ENCODE data around the gene NAALADL1.

NAALADL1 gene

DNA sequence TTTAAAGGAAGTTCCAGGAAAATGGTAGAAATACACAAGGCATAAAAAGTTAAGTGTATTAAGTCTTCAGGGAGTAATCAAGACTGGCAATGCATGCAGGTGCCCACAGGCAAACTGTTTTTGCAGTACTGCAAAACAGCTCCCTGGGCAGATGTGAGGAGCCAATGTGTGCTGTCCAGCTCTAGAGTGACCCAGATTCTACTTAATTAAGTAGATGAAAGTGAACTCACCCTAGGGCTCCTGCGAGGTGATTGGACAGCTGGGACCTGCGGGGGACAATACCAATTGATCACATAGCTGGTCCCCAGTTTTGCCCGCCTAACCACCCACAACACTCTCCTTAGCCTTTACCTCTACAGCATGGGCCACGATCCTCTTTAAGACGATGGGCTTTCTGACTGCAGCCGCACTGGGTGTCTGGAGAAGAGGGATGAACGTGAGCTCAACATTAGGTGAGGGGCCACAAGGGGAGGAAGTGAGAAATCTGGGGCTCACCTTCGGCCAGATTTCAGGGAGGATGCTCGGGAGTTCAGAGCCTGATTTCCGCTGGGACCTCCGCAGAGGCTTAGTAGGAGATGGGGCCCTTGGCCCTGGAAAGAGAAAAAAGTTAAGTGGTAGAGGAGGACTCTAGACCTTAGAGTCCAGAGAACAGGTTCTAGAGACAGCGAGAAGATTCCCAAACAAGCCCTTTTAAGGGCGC lies 24.9 kb upstream of the NAALADL1 start:
- no peak for DNase-seq (ENCODE audit: low spot score)

DNA sequence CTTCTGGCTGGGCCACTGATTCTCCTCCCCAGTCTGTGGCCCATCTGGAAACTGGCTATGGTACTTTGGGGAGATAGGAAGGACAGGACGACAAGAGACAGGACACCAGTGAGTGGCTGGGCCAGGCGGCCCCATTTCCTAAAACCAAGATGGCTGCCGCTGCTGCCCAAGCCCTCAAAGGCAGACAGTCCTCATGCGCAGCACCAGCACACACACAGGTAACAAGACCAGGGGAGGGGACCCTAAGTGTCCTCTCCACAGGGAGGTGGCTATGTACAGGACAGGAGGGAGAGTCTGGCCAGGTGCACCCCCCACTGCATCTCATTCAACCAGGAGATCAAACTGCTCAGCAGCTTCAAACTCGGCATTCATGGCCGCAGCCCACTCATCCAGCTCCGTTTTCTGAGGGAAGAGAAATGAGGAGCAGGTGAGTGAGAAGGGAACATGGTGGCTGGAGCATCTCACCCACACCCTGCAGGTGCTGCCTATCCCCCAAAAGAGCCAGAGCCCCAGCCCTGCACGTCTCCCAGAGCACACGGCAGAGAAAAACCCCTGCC lies 20.5 kb upstream of the NAALADL1 start:
- no peak for DNase-seq (ENCODE audit: low spot score)

DNA sequence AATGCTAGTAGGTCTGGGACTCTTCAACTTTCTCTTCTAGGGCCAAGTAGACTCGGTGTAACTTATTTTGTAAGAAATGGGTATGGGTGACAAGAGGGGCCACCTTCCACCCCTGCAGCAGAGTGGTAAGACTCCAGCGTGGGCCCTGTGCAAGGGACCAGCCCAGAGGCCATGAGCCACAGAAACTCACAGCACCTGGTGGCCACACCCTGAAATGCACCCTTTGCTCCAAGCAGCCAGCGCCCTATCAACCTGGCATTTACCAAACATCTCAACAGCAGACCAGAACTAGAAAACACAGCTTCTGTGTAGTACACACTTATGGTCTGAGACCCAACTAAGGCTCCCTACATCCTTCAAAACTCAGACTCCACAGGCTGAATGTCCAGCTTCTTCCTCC lies 19.8 kb upstream of the NAALADL1 start:
- DNase-seq (ENCODE audit: low spot score): peak; percentile 82

DNA sequence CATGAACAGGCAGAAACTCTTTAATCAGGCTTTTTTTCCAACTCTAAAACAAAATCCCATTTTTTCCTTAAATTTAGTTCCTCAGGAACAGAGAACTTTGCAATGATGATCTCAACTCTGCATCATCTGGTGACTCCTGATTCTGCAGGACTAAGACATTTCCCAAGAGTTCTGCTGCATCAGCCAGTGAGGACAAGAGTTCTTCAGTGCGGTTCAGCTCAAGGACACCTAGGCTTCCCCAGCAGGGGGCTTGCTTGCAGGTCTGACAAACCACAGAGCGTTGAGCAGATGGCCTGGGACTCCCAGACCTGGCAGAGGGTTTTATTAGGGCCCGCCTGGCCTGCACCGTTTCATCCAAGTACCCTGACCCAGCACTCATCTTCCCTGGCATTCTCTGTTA lies 19.1 kb upstream of the NAALADL1 start:
- peak; percentile 56 for DNase-seq (ENCODE audit: low spot score)

DNA sequence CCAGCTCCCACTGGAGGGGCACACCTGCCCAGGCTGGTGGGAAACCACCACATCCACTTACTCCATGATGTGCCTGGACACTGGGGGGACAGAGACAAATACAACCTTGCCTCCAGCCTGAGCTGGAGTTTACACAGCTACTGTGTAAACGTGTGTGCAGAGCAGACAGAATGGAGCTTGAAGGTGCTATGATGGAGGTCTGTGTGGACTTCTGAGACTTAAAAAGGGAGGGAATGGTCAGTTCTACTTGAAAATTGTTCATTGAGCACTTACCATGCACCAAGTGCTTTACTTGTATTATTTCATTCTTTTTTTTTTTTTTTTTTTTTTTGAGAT lies 14.2 kb upstream of the NAALADL1 start:
- no peak for DNase-seq (ENCODE audit: low spot score)

DNA sequence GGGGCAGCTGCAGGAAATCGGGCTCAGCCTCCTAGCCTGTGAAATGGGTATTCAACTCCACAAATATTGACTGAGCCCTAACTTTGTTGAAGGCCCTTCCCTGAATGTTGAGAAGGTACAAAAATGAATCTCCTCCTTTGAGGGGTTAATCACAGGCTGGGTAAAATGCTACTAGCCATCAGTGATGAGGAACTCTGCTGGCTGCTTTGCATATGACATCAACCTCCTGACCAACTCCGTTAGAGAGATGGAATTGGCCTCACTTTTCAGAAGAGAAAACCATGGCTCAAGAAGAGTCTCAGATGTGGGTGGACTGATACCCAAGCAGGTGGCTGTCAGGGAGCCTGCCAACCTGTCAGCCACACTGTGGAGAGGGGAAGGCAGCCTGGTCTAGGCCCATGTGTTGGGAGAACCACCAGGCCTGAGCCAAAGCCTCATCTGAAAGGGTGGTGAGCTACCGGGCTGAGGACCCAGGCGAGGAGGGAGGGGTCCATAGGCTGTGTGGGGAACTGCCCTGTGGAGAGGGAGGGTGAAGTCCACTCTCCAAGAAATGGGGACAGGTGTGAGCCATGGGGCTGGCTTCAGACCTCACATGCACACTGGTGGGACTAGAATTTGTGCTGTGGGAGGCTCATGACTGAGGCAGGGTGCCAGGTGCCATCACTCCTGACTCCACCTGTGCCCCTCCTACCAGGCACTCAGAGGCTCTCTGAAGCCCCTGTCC lies 13.7 kb upstream of the NAALADL1 start:
- no peak for DNase-seq (ENCODE audit: low spot score)

DNA sequence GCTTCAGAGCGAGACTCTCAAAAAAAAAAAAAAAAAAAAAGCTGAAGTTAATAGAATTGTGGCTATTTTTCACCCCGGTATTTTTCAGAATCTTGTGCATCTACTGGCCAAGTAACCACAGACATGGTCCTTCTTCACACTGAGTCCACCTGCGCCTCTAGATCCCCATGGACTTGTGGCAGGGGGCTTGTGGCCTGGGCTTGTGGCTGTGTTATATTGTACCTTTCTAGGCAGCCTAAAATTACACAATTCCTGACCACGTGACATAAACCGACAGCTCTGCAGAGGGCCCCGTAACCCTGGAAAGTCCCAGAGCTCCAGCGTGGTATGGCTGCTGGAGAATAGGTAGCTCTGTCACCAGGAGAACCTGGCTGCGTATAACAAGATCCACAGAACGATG lies 10.9 kb upstream of the NAALADL1 start:
- peak; percentile 4 for DNase-seq (ENCODE audit: low spot score)

DNA sequence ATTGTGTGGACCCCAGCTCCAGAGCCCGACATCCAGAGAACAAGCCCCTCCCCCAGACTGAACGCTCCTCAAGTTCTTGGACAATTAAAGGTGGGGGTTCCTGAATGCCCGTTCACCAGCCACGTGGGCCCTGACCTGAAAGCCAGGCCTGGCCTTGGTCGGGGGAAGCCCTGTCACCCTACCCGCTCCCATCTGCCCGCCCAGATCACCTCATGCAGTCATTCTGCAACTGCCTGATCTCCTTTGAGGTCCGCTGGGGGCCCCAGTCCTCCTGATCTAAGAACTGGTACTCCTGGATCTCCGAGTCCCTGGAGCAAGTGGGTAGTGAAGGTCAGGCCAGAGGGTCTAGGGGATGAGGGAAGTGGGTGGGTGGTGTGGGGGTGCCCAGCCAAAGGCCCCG lies 9.1 kb upstream of the NAALADL1 start:
- peak; percentile 9 for DNase-seq (ENCODE audit: low spot score)

DNA sequence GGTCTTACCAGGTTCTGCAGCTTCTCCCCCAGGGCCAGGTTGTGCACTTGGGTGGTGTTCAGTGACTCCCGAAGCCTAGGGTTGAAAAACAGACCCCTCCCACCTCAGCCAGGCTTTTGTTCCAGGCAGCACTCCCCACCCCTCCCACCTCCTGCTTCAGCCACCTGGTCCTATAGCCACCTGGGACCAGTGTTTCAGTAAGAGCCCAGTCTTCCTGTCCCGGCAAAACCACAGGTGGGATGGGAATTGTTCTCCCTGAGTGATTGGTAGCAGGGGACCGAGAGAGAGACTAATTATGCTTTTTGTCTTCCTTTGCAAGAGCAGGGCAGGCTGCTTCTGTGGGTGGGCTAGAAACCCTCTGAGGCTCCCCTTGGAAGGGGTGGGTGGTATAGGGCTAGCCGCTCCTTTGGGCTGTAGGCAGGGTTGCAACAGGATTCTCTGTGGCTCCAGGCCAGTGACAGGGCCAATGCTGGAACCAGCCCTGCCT lies 8.5 kb upstream of the NAALADL1 start:
- DNase-seq (ENCODE audit: low spot score): no peak

DNA sequence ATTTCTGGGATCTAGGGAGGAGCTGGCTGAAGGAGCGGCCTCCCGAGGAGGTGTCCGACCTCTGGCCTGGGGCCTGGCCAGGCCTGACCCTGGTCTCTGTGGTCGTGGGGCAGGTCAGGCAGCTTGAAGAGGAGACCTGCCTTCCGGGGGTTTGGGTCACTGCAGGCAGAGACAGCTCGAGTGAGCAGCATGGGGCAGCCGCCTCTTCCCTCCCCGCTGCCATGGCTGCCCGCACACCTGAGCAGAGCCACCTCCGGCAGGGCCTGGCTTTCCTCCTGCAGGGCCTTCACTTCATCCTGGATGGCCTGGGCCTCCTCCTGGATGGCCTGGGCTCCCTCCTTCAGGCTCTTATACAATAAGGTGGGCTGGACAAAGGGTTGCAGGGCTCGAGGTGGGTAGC lies 8.0 kb upstream of the NAALADL1 start:
- no peak for DNase-seq (ENCODE audit: low spot score)

DNA sequence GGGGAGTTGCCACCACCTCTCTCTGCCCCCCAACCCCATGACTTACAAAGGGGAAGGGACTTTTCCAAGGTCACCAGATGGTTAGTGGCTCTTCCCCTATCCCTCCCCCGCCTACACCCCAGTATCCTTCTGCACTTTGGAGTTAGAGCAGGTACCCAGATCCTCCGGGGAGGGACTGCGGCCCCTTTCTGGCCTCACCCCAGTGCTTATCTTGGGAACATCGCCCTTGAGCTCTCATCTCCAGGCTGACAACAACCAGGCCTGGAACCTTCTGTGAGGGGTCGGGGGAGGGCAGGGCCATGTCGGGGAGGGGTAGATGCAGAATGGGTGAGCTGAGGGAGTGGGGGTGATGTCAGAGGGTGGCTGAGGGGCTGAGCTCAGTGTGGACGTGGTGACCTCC lies 7.5 kb upstream of the NAALADL1 start:
- no peak for DNase-seq (ENCODE audit: low spot score)

DNA sequence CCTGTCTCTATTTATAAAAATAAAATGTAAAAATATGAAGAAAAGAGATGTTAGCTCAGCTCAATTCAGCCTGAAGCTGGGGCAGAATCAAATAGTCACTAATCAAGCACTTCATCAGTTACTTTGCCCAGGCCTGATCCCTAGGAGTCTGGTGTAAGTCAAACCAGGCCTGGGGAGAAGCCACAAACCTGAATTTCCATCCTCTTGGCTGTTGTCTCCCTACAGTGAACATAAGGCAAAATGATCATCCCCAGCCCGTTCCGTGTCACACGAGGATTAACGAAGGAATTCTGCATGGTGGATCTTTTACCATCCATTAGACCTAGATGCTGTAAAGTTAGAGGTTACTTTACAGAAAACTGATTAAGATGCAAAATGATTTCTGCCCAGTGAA lies 6.5 kb upstream of the NAALADL1 start:
- DNase-seq (ENCODE audit: low spot score): no peak

DNA sequence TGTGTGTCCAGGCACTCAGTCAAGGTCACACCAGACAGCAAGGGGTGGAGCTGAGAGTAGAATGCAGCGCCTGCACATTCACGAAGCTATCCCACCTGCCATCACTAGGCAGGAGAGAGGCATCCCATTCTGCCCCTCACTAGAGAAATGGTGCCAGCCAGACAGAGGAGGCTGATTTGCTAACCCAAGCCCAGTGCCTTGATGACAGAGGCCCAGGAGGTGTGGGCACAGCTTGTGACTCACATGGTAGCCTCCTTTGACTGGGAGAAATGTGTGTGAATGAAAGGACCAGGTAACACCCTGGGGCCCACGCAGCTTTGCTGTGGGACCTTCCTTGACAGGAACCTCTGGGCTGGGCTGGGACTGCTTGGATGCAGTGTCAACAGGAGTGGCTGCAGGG lies 5.2 kb upstream of the NAALADL1 start:
- DNase-seq (ENCODE audit: low spot score): no peak

DNA sequence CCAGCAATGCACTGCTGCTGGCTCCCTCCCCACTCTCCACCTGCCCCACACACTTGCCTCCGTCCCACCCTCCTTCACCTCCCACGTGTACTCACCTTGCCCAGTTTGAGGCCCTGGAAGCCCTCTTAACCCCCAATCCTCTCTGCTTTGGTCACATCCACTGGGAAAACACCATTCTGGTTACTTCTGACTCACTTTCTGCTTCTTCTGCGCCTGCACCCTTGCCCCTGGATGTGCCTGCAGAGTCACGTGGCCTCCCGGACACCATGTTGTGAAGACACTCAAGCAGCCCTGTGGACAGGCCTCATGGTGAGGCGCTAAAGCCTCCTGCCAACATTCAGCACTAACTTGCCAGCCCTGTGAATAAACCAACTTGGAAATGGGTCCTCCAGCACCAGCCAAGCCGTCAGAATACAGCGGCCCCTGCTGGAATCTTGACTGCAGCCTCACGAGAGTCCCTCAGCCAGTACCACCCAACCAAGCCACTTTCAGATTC lies 2.6 kb upstream of the NAALADL1 start:
- no peak for DNase-seq (ENCODE audit: low spot score)

DNA sequence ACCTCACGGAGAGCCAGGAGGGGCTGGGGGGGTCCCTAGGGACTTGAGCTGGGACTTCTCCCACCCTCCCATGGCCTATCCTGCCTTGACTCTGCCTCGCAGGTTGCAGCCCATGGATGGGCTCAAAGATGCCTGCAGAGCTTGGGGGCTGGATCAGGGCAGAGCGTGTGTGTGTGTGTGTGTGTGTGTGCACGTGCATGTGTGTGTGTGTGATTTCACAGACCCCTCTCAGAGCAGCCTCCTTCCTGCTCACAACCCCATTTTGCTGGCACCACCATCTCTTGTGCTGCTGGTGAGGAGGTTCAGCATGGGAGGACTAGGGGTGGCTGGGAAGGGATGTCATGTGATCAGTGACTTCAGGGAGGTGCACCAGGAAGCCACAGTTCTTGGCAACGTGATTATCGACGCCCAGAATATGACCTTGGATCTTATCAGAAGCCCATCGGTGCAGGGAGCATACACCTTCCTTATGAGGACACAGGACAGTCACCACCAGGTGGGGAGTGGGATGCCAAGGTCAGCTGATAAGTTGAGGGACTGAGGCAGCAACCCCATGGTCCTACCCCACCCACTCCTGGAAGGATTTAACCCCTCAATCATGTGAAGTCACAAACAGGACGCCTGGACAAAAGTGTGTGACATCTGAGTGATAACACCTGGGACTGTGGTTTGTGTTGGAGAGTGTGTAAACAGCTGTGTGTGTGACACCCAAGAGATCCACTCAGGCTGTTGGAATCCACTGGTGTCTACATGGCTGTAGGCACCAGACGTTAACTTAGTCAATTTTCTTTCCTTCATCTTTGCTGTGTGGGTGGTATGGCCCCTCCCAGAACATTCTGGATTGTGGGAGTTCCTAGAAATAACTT lies 1.8 kb upstream of the NAALADL1 start:
- DNase-seq (ENCODE audit: low spot score): no peak

DNA sequence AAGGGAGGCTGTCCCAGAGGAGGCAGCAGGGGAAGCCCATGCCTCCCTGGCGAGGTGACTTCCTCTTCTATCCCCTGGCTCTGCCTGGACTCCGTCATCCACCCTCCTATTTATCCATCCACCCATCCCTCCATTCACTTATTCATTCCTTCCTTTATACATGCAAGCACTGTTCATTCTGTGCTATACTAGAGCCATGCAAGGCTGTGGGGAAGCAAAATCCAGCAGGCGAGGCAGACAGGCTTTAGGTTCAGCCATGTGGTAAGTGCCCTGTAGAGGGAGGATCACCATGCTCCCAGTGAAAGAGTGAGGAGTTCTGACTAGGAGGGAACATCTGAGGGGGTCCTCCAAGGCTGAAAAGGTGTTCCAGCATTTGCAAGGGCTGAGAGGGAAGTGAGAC lies 1.2 kb upstream of the NAALADL1 start:
- DNase-seq (ENCODE audit: low spot score): no peak

DNA sequence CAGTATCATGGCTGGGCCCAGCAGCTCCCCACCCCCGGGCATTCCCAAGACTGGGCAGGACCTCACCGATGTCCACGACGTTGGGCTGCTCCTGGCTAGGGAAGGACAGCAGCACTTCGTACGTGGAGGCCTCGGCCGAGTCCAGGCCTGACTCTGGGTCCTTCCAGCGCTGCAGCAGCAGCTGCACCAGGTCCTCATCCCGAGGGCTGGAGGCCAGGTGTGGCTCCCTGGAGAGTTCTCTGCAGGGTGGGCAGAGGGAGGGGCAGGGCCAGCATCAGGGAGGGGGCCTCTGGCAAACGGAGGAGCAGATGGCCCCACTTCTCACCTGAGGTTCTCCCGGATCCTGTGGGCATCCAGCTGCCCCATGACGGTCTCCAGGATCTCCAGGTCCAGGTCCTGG lies 341 bp downstream of the NAALADL1 start:
- DNase-seq (ENCODE audit: low spot score): peak; percentile 26

DNA sequence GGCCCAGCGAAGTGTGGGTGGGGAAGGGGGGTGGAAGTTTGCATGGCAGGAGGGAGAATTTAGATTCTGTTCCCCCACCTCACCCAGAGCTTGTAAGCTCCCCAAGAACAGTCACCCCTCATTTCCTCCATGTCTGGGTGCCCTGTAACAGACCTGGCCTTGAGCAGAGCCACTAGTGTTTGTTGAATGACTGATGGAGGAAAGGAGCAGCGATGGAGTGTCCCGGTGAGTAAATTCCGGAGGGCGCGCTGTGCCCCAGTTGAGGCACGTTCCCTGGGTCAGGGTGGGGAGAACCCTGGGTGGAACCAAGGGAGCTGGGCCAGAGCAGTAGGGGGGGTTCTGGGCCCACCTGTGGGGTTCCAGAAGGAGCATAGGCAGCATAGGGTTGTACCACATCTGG lies 827 bp downstream of the NAALADL1 start:
- DNase-seq (ENCODE audit: low spot score): no peak

DNA sequence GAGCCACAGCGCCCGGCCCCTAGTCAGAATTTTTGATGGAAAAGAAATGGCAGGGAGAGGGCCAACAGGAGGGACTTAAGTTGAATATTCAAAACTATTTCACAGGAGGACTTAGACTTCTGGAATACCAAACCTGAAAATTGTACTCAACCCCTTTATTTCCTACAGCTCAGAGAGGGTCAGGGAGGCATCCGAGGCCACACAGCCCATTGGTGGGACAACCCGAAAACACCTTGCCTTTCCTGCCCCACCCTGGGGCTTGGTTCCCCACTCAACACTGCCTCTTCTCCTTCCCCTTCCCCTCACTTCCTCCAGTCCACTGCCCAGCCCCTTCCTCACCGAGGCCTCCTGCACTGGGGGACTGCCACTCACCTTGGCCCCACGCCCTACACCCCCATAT lies 1.4 kb downstream of the NAALADL1 start:
- DNase-seq (ENCODE audit: low spot score): peak; percentile 4

DNA sequence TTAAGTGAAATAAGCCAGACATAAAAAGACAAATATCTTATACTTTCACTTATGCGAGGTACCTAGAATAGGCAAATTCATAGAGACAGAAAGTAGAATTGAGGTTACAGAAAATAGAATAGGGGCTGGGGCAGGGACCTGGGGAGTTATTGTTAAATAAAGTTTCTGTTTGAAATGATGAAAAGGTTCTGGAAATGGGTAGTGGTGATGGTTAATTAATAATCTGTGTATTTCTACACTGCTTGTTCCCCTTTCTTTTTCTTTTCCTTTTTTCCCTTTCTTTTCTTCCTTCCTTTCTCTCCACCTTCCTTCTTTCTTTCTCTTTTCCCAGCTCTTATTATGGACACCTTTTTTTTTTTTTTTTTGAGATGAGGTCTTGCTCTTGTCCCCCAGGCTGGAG lies 2.8 kb downstream of the NAALADL1 start:
- no peak for DNase-seq (ENCODE audit: low spot score)

DNA sequence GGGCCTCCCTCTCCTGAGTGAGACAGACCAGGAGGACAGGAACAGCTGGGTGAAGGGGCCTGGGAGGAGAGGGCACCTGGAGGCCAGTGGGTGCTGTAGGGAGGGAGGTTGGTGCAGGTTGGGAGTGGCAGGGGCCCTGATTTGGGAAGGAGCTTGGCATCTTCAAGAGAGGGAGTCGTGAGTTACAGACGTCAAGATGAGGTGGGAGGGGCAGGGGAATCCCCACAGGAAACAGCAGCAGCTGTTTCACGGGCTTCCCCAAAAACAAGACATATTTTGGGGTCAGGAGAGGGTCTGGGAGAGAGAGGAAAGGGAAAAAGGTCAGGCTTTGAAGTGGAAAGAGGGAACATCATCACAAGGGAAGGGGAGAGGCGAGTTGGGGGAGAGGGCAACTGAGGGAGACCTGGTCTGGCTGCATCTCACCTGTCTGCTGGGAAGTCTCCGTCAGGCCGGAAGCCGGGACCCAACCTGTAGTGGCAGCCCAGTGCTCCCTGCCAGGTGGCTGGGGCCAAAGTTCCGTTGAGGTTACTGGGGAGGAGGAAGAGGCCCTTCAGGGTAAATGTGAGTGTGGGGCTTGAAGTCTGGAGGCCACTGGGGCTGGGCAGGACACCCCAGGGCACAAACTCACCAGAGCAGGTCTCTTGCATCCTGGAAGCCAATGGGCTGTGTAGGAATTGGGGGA lies 4.4 kb downstream of the NAALADL1 start:
- DNase-seq (ENCODE audit: low spot score): no peak

DNA sequence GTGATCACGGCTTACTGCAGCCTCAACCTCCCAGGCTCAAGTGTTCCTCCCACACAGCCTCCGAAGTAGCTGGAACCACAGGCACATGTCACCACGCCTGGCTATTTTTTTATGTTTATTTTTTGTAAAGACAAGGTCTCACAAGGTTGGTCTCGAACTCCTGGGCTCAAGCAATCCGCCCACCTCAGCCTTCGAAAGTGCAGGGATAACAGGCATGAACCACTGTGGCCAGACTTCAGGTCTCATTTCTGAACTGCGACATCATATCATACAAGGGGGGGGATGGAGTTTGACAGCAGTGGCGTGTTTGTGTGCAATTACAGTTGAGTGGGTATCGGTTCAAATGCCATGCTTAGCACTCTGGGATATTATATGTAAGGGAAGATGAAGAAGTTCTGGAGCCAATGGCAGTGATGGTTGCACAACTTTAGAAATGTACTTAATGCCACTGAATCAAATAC lies 6.9 kb downstream of the NAALADL1 start:
- no peak for DNase-seq (ENCODE audit: low spot score)

Data from D341Med (cell line).